Myocyte (in vitro differentiated cells): ENCODE measurements around the gene UBA52. TPM values are rescaled to one million over a fixed set of nuclear protein-coding genes. Genes with fewer than 3 reads are reported as not detected.

Source experiments
- total RNA-seq: library from RNA; depleted of rRNA; stranded (reverse); fragments of >200 nt; gene quantifications from 2 replicates; pipeline ENCODE4 v1.2.3, GENCODE V29; 2014

UBA52 gene
- total RNA-seq, 1 donor from 2014 or later = 699 TPM

Other genes starting within 250 kb of the UBA52 start
- gene LSM4, start 248.8 kb upstream of the UBA52 start, total RNA-seq = 290 and 353 TPM in 2 replicates
- gene PGPEP1, start 231.3 kb upstream of the UBA52 start, total RNA-seq = 32.1 and 47.9 TPM in 2 replicates
- gene GDF15, start 185.7 kb upstream of the UBA52 start, total RNA-seq = 104 and 116 TPM in 2 replicates
- gene LRRC25, start 174.2 kb upstream of the UBA52 start, total RNA-seq = not detected in 2 replicates
- gene SSBP4, start 152.5 kb upstream of the UBA52 start, total RNA-seq = 124 and 134 TPM in 2 replicates
- gene ISYNA1, start 133.7 kb upstream of the UBA52 start, total RNA-seq = 5.0 and 11.7 TPM in 2 replicates
- gene ELL, start 49.8 kb upstream of the UBA52 start, total RNA-seq = 8.1 and 10.0 TPM in 2 replicates
- 295 and 304 TPM in 2 replicates for gene FKBP8, start 28.3 kb upstream of the UBA52 start, total RNA-seq
- 75.0 and 82.4 TPM in 2 replicates for gene KXD1, start 14.0 kb upstream of the UBA52 start, total RNA-seq
- 64.0 and 76.1 TPM in 2 replicates for gene REX1BD, start 16.9 kb downstream of the UBA52 start, total RNA-seq
- gene CRLF1, start 34.9 kb downstream of the UBA52 start, total RNA-seq = 0.11 TPM in 1 of 2 replicates, not detected in the other
- 0.64 TPM in 1 of 2 replicates, not detected in the other for gene TMEM59L, start 41.0 kb downstream of the UBA52 start, total RNA-seq
- 3.5 and 3.9 TPM in 2 replicates for gene KLHL26, start 65.2 kb downstream of the UBA52 start, total RNA-seq
- 2.8 and 3.3 TPM in 2 replicates for gene CRTC1, start 111.8 kb downstream of the UBA52 start, total RNA-seq
- not detected in 2 replicates for gene COMP, start 219.4 kb downstream of the UBA52 start, total RNA-seq